ENCODE data around the gene CRYBA1. TPM values are rescaled to one million over a fixed set of nuclear protein-coding genes. Genes with fewer than 3 reads are reported as not detected.

The CRYBA1 gene
- polyA plus RNA-seq, 1 donor (not counting 4 experiments of a cell fraction or from before 2014, with no cell fraction given) = not detected

DNA sequence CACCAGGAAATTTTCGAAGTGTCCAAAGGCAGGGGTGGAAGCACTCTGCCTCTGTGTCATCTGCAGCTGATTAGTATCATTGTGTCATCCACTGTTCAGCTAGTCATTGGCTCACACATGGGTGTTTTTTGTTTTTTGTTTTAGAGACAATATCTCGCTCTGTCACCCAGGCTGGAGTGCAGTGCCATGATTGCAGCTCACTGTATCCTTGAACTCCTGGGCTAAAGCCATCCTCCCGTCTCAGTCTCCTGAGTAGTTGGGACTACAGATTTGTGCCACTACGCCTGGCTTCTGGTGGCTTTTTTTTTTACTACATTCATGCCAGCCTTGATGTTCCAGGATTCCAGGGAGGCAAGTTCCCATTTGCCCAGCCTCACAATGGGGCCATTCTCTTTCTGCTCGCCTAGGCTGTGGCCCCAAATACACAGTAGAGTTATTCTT, 34.0 kb upstream of the CRYBA1 start:
- FAIRE-seq = peak; percentile 67

GRCh38 chr17:29214215-29215146, 32.2 kb upstream of the CRYBA1 start:
- Histone ChIP-seq H4K20me1 (ENCODE audit: control insufficient read depth, extremely low read depth, insufficient read depth, low read length) (no peaks in the 10 kb centered on the region), H3K4me3 (ENCODE audit: control insufficient read depth in 2 of 3, extremely low read depth in 1 of 3, insufficient read depth in 2 of 3, low read depth in 1 of 3, low read length in 3 of 3) (no peak overlapping the region), H2AFZ (ENCODE audit: control insufficient read depth, low read length) (no peak overlapping the region), H3K9ac (ENCODE audit: control insufficient read depth, extremely low read depth, insufficient read depth, low read length) (no peak overlapping the region), H3K27ac (ENCODE audit: control insufficient read depth, insufficient read depth, low read length) (no peak overlapping the region), H3K9me1 (ENCODE audit: control insufficient read depth, extremely low read depth, insufficient read depth, low read length) (no peaks in the 10 kb centered on the region), H3K79me2 (ENCODE audit: control insufficient read depth, insufficient read depth, low read length) (no peaks in the 10 kb centered on the region), H3K9me3 (ENCODE audit: control insufficient read depth, low read depth, low read length) (no peaks in the 10 kb centered on the region), H3K36me3 (ENCODE audit: control insufficient read depth in 2 of 2, extremely low read depth in 1 of 2, insufficient read depth in 2 of 2, low read length in 2 of 2) (no peaks in the 10 kb centered on the region), H3K4me1 (ENCODE audit: control insufficient read depth, extremely low read depth, insufficient read depth, low read length) (peaks cover 50% of the 10 kb centered on the region), H3K4me2 (ENCODE audit: control insufficient read depth, extremely low read depth, insufficient read depth, low read depth, low read length) (no peak overlapping the region), H3K27me3 (ENCODE audit: control insufficient read depth, extremely low read depth, insufficient read depth, low read length) (no peaks in the 10 kb centered on the region)
- FAIRE-seq (no peak), DNase-seq (ENCODE audit: low read depth, low spot score) (no peak)
- dilution Hi-C loops (cut with MboI; ENCODE audit: extremely low pct_ligation_motif_present, low sequenced_read_pairs) = no loop called here
- TF ChIP-seq CTCF (optimal IDR thresholded peaks at IDR 0.05 in 1 of 3, IDR thresholded peaks at IDR 0.05 in 1 of 3, conservative IDR thresholded peaks at IDR 0.05 in 1 of 3; ENCODE audit: extremely low read depth in 1 of 3, insufficient read depth in 2 of 3, low read length in 3 of 3) (no peak), EZH2 (IDR thresholded peaks at IDR 0.05; ENCODE audit: low read length) (no peak)

More for the DNA sequence above, 34.0 kb upstream of the CRYBA1 start:
- Histone ChIP-seq H3K9me3 (ENCODE audit: control insufficient read depth, low read depth, low read length) (no peaks in the 10 kb centered on the region), H3K79me2 (ENCODE audit: control insufficient read depth, insufficient read depth, low read length) (no peaks in the 10 kb centered on the region), H4K20me1 (ENCODE audit: control insufficient read depth, extremely low read depth, insufficient read depth, low read length) (no peaks in the 10 kb centered on the region), H3K36me3 (ENCODE audit: control insufficient read depth in 2 of 2, extremely low read depth in 1 of 2, insufficient read depth in 2 of 2, low read length in 2 of 2) (no peaks in the 10 kb centered on the region), H2AFZ (ENCODE audit: control insufficient read depth, low read length) (peak overlapping the region; percentile 65), H3K4me2 (ENCODE audit: control insufficient read depth, extremely low read depth, insufficient read depth, low read depth, low read length) (peak overlapping the region; percentile 25), H3K9me1 (ENCODE audit: control insufficient read depth, extremely low read depth, insufficient read depth, low read length) (no peaks in the 10 kb centered on the region), H3K4me3 (ENCODE audit: control insufficient read depth in 2 of 3, extremely low read depth in 1 of 3, insufficient read depth in 2 of 3, low read depth in 1 of 3, low read length in 3 of 3) (no peak overlapping the region), H3K27ac (ENCODE audit: control insufficient read depth, insufficient read depth, low read length) (peak overlapping the region; percentile 3), H3K4me1 (ENCODE audit: control insufficient read depth, extremely low read depth, insufficient read depth, low read length) (peaks cover 43% of the 10 kb centered on the region), H3K9ac (ENCODE audit: control insufficient read depth, extremely low read depth, insufficient read depth, low read length) (no peak overlapping the region), H3K27me3 (ENCODE audit: control insufficient read depth, extremely low read depth, insufficient read depth, low read length) (no peaks in the 10 kb centered on the region)
- dilution Hi-C loops (cut with MboI; ENCODE audit: extremely low pct_ligation_motif_present, low sequenced_read_pairs) = no loop called here
- no peak for TF ChIP-seq CTCF (optimal IDR thresholded peaks at IDR 0.05 in 1 of 3, IDR thresholded peaks at IDR 0.05 in 1 of 3, conservative IDR thresholded peaks at IDR 0.05 in 1 of 3; ENCODE audit: extremely low read depth in 1 of 3, insufficient read depth in 2 of 3, low read length in 3 of 3)
- TF ChIP-seq EZH2 (IDR thresholded peaks at IDR 0.05; ENCODE audit: low read length) = no peak
- no peak for DNase-seq (ENCODE audit: low read depth, low spot score)

Data from keratinocyte (primary cell).